Measurements from ENCODE around the gene GRK6.
"Not testable (repeated sequence)": the region's sequence is repeated elsewhere in the genome, so short reads cannot be mapped to it uniquely, and the experiment has no call there.

The GRK6 gene

GRCh38 chr5:177399997-177400868, 26.2 kb upstream of the GRK6 start, which contains the start of gene PFN3:
TSS of gene PFN3 (minus strand) at chr5:177400661. CDS start at chr5:177400576, 85 bp downstream.
- peak; percentile 55 for DNase-seq (ENCODE audit: low spot score)

GRCh38 chr5:177402271-177403043, 24.0 kb upstream of the GRK6 start:
- DNase-seq (ENCODE audit: low spot score): peak; percentile 54

GRCh38 chr5:177403102-177403791, 23.2 kb upstream of the GRK6 start:
- no peak for DNase-seq (ENCODE audit: low spot score)

- peak; percentile 95 for DNase-seq (ENCODE audit: low spot score)
These were observed 22.5 kb upstream of the GRK6 start for GRCh38 chr5:177403792-177404640.

GRCh38 chr5:177404641-177405179, 21.8 kb upstream of the GRK6 start:
- DNase-seq (ENCODE audit: low spot score): no peak

GRCh38 chr5:177405312-177405711, 21.2 kb upstream of the GRK6 start:
- DNase-seq (ENCODE audit: low spot score): no peak

- DNase-seq (ENCODE audit: low spot score): no peak
These were observed 20.7 kb upstream of the GRK6 start for GRCh38 chr5:177405805-177406204.

GRCh38 chr5:177409043-177409801, 17.3 kb upstream of the GRK6 start, which contains the start of gene F12:
TSS of gene F12 (minus strand) at chr5:177409564. CDS start at chr5:177409527, 37 bp downstream.
- DNase-seq (ENCODE audit: low spot score): no peak

- DNase-seq (ENCODE audit: low spot score): no peak
These were observed 15.9 kb upstream of the GRK6 start for GRCh38 chr5:177410575-177410974.

- no peak for DNase-seq (ENCODE audit: low spot score)
These were observed 13.8 kb upstream of the GRK6 start for GRCh38 chr5:177412603-177413233.

GRCh38 chr5:177414481-177414880, 12.0 kb upstream of the GRK6 start:
- DNase-seq (ENCODE audit: low spot score): no peak

- DNase-seq (ENCODE audit: low spot score): not testable (repeated sequence)
These were observed 9.4 kb upstream of the GRK6 start for GRCh38 chr5:177417081-177417480.

- DNase-seq (ENCODE audit: low spot score): no peak
These were observed 7.4 kb upstream of the GRK6 start for GRCh38 chr5:177419046-177419445.

GRCh38 chr5:177420472-177420871, 6.0 kb upstream of the GRK6 start:
- DNase-seq (ENCODE audit: low spot score): not testable (repeated sequence)

- no peak for DNase-seq (ENCODE audit: low spot score)
These were observed 5.2 kb upstream of the GRK6 start for GRCh38 chr5:177421062-177421798.

- DNase-seq (ENCODE audit: low spot score): no peak
These were observed 2.8 kb upstream of the GRK6 start for GRCh38 chr5:177423671-177424070.

GRCh38 chr5:177425196-177425800, 1.2 kb upstream of the GRK6 start:
- no peak for DNase-seq (ENCODE audit: low spot score)

- DNase-seq (ENCODE audit: low spot score): peak; percentile 99
These were observed 493 bp upstream of the GRK6 start for GRCh38 chr5:177425801-177426565.

All from AG20443 (cell line).